Fibroblast of lung (primary cell): ENCODE data around the gene THAP4.

ENCODE experiments used
- CTCF ChIP-seq, 2 donors: IDR thresholded peaks in 1 of 2; conservative IDR thresholded peaks in 1 of 2; 1 replicate in 1 of 2; 2 replicates in 1 of 2; pipeline ENCODE4 v1.5.1; 2011 to 2012; ENCODE audit warnings: low read length in 2 of 2, control low read depth in 1 of 2, inconsistent platforms in 1 of 2, low read depth in 1 of 2, mild to moderate bottlenecking in 1 of 2
- EZH2 ChIP-seq: IDR thresholded peaks from 2 replicates; pipeline ENCODE4 v1.5.1; 2012; ENCODE audit warnings: low read length, control low read depth, mild to moderate bottlenecking; ENCODE audit errors: missing control alignments

- no peak for TF ChIP-seq CTCF (conservative IDR thresholded peaks at IDR 0.05 in 1 of 2, IDR thresholded peaks at IDR 0.05 in 1 of 2; ENCODE audit: low read depth in 1 of 2, low read length in 2 of 2)
- TF ChIP-seq EZH2 = no peak
Observed at GRCh38 chr2:241545523-241546473, 91.2 kb downstream of the THAP4 start.
